SK-N-MC (cell line): Measurements from ENCODE around the gene C1orf94.
A peak's percentile ranks its signal among the peaks of the same experiment; 100 is the strongest.

Source experiments
- DNase-seq: peaks from one replicate; pipeline ENCODE4 v3.0.0-alpha.2; 2011; ENCODE audit warnings: low read depth, low spot score
- H3K27ac ChIP-seq: fragments of 200-600 bp; sonication (generic); 2 replicates; pipeline ENCODE4 v1.5.1; 2016; ENCODE audit warnings: mixed run types
- H3K36me3 ChIP-seq: fragments of 200-600 bp; sonication (generic); 2 replicates; pipeline ENCODE4 v1.6.1; 2017; ENCODE audit warnings: antibody characterized with exemption, low read length, mixed read lengths; ENCODE audit not compliant: insufficient read depth
- H3K4me3 ChIP-seq: fragments of 200-600 bp; sonication (generic); 2 replicates; pipeline ENCODE4 v1.5.1; 2016
- H3K9ac ChIP-seq: fragments of 200-600 bp; sonication (generic); 2 replicates; pipeline ENCODE4 v1.8.0; 2017; ENCODE audit warnings: mixed run types, mixed read lengths; ENCODE audit not compliant: insufficient read length
- H3K9me3 ChIP-seq: fragments of 200-600 bp; sonication (generic); 2 replicates; pipeline ENCODE4 v1.6.1; 2017; ENCODE audit warnings: low read depth, mild to moderate bottlenecking, antibody characterized with exemption, low read length, moderate library complexity, mixed read lengths
- EZH2 ChIP-seq: fragments of 200-600 bp; sonication (generic); IDR thresholded peaks from one replicate; pipeline ENCODE4 v1.6.1; 2017; ENCODE audit warnings: antibody characterized with exemption
- FOXP2 ChIP-seq: optimal IDR thresholded peaks from 2 replicates; pipeline ENCODE3; 2011; ENCODE audit warnings: mild to moderate bottlenecking, moderate library complexity; ENCODE audit not compliant: insufficient read depth; ENCODE audit errors: extremely low read length, control extremely low read depth
- POLR2AphosphoS5 ChIP-seq: IDR thresholded peaks from 2 replicates; pipeline ENCODE4 v1.6.1; 2012; ENCODE audit warnings: mild to moderate bottlenecking, low read depth, low read length, borderline replicate concordance

The C1orf94 gene

DNA sequence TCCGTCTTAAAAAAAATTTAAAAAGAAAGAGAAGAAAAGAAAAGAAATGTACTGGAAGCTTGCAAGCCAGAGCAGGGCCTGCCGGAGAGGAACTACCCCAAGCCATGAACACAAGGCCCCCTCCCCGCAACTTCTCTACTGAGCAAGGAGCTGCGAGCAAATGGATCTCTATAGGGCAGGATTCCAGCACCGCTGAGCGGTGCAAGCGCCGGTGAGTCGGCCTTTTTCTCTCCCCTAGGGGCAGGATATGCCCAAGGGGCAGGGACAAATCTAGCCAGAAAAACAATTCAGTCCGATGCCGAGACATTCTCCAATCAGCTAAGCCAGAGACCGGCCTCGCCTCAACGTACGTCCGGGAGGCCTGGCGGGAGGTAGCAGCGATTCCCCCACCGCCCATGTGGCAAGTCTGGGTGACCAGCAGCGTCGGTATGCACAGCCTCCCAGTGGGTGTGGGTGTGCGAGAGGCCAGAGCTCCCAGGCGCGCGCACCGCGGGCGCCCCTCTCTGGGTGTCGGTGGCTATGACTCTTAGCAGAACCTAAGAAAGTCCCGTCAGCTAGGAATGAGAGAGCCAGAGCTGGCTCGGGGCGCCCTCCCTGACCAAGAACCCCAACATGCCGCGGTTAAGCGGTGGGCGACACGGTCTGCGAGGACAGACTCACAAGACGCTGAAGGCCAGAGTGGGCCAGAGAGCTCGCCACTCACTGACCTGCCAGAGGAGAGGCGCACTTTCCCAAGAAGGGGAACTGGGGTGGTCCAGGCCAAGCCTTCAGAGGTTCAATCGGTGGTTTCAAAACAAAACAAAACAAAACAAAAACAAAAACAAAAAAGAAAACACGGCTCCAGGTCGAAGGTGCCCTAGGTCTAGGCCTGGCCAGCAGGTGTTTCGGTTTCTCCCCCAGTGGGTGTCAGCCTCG, 13.6 kb upstream of the C1orf94 start:
- no peak for DNase-seq
- no peak overlapping the region for H3K9ac ChIP-seq

DNA sequence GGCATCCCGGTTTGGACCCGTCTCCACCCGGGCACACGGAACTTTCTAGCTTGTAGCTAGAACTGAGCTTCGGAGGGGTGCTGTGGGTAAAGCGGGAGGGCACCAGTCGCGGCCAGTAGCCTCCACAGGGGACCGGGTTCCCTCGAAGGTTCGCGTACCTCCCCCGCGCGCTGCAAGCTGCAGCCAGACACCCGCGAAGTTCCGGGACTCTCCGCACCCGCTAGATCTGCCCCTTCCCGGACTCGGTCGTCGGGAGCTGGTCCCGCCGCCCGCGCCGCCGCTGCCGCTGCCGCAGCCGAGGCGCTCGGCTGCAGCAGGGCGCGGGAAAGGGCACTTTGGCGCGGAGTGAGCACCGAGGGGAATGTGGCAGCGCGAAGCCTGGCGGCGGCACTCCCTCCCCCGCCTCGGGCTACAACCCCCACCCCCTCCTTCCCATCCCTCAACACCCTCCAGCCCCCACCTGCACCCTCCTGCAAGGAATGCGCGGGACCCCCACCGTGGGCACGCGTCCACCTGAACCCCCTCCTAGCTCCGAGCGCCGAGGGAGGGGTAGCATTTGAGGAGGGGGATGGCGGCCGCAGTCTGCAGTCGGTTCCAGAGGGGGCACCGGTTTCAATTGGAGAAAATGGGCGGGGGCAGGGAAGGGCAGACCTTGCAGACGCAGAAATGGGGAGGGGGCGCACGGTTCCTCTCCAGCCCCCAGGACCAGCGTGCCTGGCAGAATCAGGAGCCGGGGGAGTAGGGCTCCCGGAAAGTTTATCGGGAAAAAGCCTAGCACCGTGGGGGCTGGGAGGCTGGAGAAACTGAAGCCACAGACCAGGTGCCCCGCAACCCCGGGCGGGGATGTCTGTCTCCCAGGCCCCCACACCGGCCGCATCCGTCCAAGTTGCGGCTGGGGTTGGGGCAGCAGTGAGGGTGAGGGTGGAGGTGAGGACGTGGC, 12.6 kb upstream of the C1orf94 start:
- TF ChIP-seq POLR2AphosphoS5 = no peak
- no peak for TF ChIP-seq EZH2
- TF ChIP-seq FOXP2 = no peak
- H3K36me3 ChIP-seq = no peaks in the 10 kb centered on the region
- H3K27ac ChIP-seq = no peak overlapping the region
- no peak overlapping the region for H3K9ac ChIP-seq
- no peaks in the 10 kb centered on the region for H3K9me3 ChIP-seq
- H3K4me3 ChIP-seq = no peak overlapping the region
- no peak for DNase-seq

More for the DNA sequence above, 13.6 kb upstream of the C1orf94 start:
- Histone ChIP-seq H3K4me3 (no peak overlapping the region), H3K9me3 (no peaks in the 10 kb centered on the region), H3K36me3 (no peaks in the 10 kb centered on the region), H3K27ac (no peak overlapping the region)
- TF ChIP-seq FOXP2 = no peak

DNA sequence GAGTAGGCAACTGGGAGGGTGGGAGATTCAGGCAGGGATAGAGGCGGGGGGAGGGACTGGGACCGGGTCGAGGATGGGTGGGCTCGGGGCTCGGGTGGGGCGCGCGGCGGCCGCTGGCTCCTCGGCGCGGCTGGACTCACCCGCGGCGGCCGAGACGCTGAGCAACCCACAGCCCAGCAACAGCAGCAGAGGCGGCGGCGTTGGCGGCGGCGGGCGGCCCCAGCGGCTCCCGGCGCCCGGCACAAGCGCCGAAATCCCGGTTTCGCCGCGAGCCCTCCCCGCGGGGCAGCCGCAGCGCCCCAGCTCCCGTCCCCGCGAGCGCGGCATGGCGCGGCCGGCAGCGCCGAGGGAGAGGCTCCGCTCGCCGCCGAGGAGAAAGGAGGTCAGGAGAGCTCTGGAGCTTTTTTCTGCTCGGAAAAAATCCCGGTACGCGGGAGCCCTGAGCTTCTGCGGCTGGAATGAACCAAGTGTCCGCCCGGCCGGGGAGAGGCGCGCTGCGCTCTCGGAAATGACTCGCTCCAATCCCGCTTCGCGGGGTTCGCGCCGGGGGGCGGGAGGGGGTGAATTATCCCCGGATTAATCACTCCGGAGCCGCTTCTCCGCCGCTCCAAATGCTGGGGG, 11.8 kb upstream of the C1orf94 start, which contains the start of gene CSMD2:
Gene CSMD2, minus strand, starts transcription at position 460 of the 621 bp plus-strand sequence. Its CDS starts 133 bp downstream, at position 327.
- Histone ChIP-seq H3K36me3 (no peaks in the 10 kb centered on the region), H3K27ac (no peak within 1 kb of the TSS), H3K4me3 (no peak within 1 kb of the TSS), H3K9ac (no peak within 1 kb of the TSS), H3K9me3 (no peaks in the 10 kb centered on the region)
- TF ChIP-seq FOXP2 (no peak), EZH2 (peak; percentile 61), POLR2AphosphoS5 (no peak)
- no peak for DNase-seq

DNA sequence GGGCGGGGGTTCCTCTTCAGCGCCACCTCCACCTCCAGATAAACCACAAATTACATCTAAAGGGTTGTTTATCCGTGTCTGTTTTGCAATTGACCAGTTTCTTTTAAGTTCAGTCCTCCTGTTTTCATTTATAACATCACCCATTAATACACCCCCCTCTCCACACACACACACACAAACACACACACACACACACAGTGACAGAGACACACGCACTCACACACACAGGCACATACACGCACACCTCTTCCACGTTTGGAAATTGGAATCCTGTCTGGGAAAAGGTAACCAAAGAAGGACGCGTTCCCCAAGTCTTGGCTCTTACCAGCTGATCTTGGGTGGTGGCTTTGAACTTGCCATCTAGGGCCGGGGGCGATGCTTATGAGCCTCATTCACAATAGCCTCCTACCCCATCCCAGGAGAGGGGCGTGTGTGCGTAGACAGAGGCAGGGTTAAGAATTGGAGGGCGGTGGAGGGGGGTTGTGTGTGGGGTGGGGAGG, 11.2 kb upstream of the C1orf94 start:
- no peaks in the 10 kb centered on the region for H3K9me3 ChIP-seq
- no peak overlapping the region for H3K9ac ChIP-seq
- H3K36me3 ChIP-seq = no peaks in the 10 kb centered on the region
- no peak for DNase-seq
- no peak overlapping the region for H3K4me3 ChIP-seq
- no peak overlapping the region for H3K27ac ChIP-seq
- TF ChIP-seq FOXP2 (no peak), EZH2 (no peak), POLR2AphosphoS5 (no peak)

DNA sequence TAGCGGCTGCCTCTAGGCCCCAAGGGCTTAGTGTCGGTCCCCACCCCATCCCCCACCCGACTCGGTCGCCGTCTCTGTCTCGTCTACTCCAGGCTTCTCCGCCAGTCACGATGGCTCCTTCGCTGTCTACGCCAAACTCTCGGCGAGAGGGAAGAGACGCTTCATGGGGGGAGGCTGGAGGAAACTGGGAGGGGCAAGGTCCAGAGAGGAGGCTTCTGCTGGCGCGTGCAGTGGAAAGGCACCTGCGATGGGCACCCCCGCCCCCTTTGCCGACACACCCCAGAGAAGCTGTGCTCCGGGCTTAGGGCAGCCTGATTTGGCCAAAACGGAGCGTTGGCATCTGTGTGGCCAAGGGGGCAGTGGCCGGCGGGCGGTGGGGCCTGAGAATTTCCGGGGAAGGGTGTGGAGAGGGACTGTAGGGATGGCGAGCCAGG, 10.5 kb upstream of the C1orf94 start:
- H3K9ac ChIP-seq = no peak overlapping the region
- H3K36me3 ChIP-seq = no peaks in the 10 kb centered on the region
- no peak overlapping the region for H3K27ac ChIP-seq
- no peaks in the 10 kb centered on the region for H3K9me3 ChIP-seq
- no peak for DNase-seq
- TF ChIP-seq FOXP2 = no peak
- no peak for TF ChIP-seq EZH2
- TF ChIP-seq POLR2AphosphoS5 = no peak
- H3K4me3 ChIP-seq = no peak overlapping the region

DNA sequence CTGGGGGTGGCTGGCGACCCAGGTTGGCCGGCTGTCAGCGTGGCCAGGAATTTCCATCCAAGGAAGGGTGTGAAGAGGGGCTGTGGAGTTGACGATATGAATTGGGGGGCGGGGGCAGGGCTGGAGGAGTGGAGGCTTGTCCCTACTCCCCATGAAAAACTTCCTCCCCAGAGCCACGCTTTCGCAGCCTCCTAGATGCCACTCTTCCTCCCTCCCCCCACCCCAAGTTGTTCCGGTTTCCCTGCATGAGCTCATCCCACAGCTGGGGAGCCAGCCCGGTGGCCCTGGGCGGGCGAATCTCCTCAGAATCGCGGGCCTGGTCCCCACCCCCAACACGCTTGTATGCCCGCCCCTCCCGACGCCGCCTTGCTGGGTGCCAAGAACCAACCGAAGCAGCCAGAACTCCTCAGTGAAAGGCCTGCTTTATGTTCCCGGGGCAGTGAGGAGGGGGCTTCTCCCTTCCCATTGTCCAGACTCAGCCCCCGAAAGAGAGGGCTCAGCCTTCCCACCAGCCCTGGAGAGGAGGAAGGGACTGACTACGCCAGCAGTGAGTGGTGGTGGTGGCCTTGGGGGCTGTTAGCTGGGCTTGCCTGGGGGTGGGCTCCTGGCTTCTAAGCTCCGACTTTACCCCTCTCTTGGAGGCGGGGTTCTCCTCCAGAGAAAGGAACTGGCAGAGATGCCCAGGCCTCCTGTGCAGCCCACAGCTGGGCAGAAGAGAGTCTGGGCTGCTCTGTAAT, 9.9 kb upstream of the C1orf94 start:
- no peak overlapping the region for H3K9ac ChIP-seq
- no peak for DNase-seq
- no peaks in the 10 kb centered on the region for H3K36me3 ChIP-seq
- no peaks in the 10 kb centered on the region for H3K9me3 ChIP-seq
- H3K4me3 ChIP-seq = no peak overlapping the region
- H3K27ac ChIP-seq = no peak overlapping the region
- no peak for TF ChIP-seq EZH2

DNA sequence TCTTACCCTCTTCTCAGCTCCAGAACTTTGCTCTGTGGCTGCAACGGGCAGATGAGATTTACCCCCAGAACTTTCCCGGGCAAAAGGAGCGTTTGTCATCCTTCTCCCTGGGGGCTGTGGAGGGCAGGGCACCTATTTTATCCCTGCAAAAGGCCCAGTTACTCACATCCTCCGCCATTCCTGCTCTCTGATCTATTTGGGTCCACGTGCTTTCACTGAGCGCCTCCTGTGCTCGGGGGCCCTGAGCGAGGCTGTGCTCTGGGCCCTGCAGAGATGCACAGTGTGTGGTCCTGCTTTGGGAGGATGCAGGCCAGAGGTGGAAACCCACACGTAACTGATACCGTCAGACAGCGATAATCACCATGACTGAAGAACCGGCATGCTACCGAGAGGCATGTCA, 9.3 kb upstream of the C1orf94 start:
- Histone ChIP-seq H3K9me3 (no peaks in the 10 kb centered on the region), H3K4me3 (no peak overlapping the region), H3K9ac (no peak overlapping the region), H3K36me3 (no peaks in the 10 kb centered on the region), H3K27ac (no peak overlapping the region)
- TF ChIP-seq EZH2 = no peak
- TF ChIP-seq FOXP2 = no peak
- TF ChIP-seq POLR2AphosphoS5 = no peak
- DNase-seq = no peak

DNA sequence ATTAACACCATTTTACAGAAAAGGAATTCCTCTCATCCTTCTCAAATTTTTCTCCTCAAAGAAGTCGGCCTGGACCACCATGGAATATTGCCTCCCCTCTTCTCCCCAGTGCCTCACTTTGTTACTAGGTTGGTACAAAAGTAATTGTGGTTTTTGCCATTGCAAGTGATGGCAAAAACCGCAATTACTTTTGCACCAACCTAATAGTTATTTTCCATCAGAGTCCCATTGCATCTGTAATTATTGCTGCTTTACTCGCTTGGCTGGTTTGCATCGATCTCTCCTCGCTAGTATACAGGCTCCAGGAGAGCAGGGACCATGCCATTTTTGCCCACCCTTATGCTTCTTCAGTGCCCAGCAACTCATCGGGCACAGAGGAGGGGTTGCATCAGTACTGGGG, 963 bp upstream of the C1orf94 start:
- DNase-seq = no peak
- Histone ChIP-seq H3K9ac (no peak overlapping the region), H3K36me3 (no peaks in the 10 kb centered on the region), H3K27ac (no peak overlapping the region), H3K9me3 (no peaks in the 10 kb centered on the region), H3K4me3 (no peak overlapping the region)
- TF ChIP-seq POLR2AphosphoS5 (no peak), EZH2 (no peak), FOXP2 (no peak)
